HepG2 (cell line): Measurements from ENCODE around the gene ZSCAN31. TPM values are rescaled to one million over a fixed set of nuclear protein-coding genes. Genes with fewer than 3 reads are reported as not detected.

ENCODE experiments used
- ATF7-NPFF ChIP-seq: sonication (generic); formaldehyde crosslinking; IDR thresholded peaks from 2 replicates; pipeline ENCODE4 v1.8.1; 2023; ENCODE audit warnings: mild to moderate bottlenecking, low read depth, missing genetic modification reagents, moderate library complexity
- FUBP1 ChIP-seq: sonication (generic); formaldehyde crosslinking; IDR thresholded peaks from 2 replicates; pipeline ENCODE4 v1.5.1; 2020; ENCODE audit warnings: missing genetic modification reagents, mild to moderate bottlenecking, borderline replicate concordance
- HOXA9 ChIP-seq: sonication (generic); formaldehyde crosslinking; IDR thresholded peaks from 2 replicates; pipeline ENCODE4 v1.8.1; 2022; ENCODE audit warnings: missing genetic modification reagents, mild to moderate bottlenecking, moderate library complexity, borderline replicate concordance
- MIER2 ChIP-seq: IDR thresholded peaks from 2 replicates; pipeline ENCODE4 v1.6.1; 2016; ENCODE audit warnings: missing biosample characterization, missing genetic modification reagents
- NPAS2 ChIP-seq: sonication (generic); formaldehyde crosslinking; IDR thresholded peaks from 2 replicates; pipeline ENCODE4 v1.8.0; 2022; ENCODE audit warnings: mild to moderate bottlenecking, missing genetic modification reagents, borderline replicate concordance
- PCBP2 ChIP-seq: fragments of 200-400 bp; formaldehyde crosslinking; optimal IDR thresholded peaks from 2 replicates; pipeline ENCODE3; 2018; ENCODE audit warnings: low read length, low read depth; ENCODE audit not compliant: poor library complexity, severe bottlenecking
- REXO4 ChIP-seq: sonication (generic); formaldehyde crosslinking; IDR thresholded peaks from 2 replicates; pipeline ENCODE4 v1.8.0; 2022; ENCODE audit warnings: missing genetic modification reagents, mild to moderate bottlenecking, borderline replicate concordance
- TCF7 ChIP-seq: sonication (generic); IDR thresholded peaks from 2 replicates; pipeline ENCODE4 v1.6.1; 2016; ENCODE audit warnings: antibody characterized with exemption, low read depth
- TFE3 ChIP-seq: IDR thresholded peaks from 2 replicates; pipeline ENCODE4 v1.6.1; 2016
- ZGPAT ChIP-seq: IDR thresholded peaks from 2 replicates; pipeline ENCODE4 v1.6.1; 2016; ENCODE audit warnings: mild to moderate bottlenecking
- ZKSCAN8 ChIP-seq: IDR thresholded peaks from 2 replicates; pipeline ENCODE4 v1.6.1; 2016; ENCODE audit warnings: borderline replicate concordance, missing genetic modification reagents, missing compliant biosample characterization
- ZNF562 ChIP-seq: sonication (generic); formaldehyde crosslinking; IDR thresholded peaks from 2 replicates; pipeline ENCODE4 v1.8.0; 2022; ENCODE audit warnings: missing genetic modification reagents, borderline replicate concordance
- polyA plus RNA-seq, 8 experiments: library from polyadenylated mRNA; depleted of rRNA in 3 of 8; stranded (reverse) in 7 of 8; unstranded in 1 of 8; fragments of >200 nt; fragmentation: Illumina TruSeq in 4 of 8; extraction: Trizol in 4 of 8; gene quantifications; 2 replicates each; pipeline versions ENCODE4 v1.2.1 to v1.2.3, GENCODE V29; 2011 to 2016; ENCODE audit warnings: low read depth in 4 of 8, missing spikeins in 1 of 8, mixed read lengths in 1 of 8; ENCODE audit not compliant: insufficient read depth in 1 of 8
- total RNA-seq, 5 experiments: library from RNA; depleted of rRNA; stranded (reverse); fragments of >200 nt; fragmentation: Illumina TruSeq; extraction: Trizol; gene quantifications; 2 replicates each; pipeline ENCODE4 v1.2.3, GENCODE V29; 2016; ENCODE audit warnings: low read depth in 1 of 5
- TF ChIP-seq, protein P1 (sequence below): sonication (generic); formaldehyde crosslinking; IDR thresholded peaks from 2 replicates; pipeline ENCODE4 v1.4.0; 2020; ENCODE audit warnings: missing genetic modification reagents
- TF ChIP-seq, protein P2 (sequence below): sonication (generic); formaldehyde crosslinking; IDR thresholded peaks from 2 replicates; pipeline ENCODE4 v1.4.0; 2020; ENCODE audit warnings: mild to moderate bottlenecking, missing genetic modification reagents

Gene ZSCAN31
- total and polyA plus RNA-seq, 2 of the 13 experiments (the other 11 are each of a cell fraction or from before 2014, with no cell fraction given), result 5.3 to 6.2 TPM

DNA sequence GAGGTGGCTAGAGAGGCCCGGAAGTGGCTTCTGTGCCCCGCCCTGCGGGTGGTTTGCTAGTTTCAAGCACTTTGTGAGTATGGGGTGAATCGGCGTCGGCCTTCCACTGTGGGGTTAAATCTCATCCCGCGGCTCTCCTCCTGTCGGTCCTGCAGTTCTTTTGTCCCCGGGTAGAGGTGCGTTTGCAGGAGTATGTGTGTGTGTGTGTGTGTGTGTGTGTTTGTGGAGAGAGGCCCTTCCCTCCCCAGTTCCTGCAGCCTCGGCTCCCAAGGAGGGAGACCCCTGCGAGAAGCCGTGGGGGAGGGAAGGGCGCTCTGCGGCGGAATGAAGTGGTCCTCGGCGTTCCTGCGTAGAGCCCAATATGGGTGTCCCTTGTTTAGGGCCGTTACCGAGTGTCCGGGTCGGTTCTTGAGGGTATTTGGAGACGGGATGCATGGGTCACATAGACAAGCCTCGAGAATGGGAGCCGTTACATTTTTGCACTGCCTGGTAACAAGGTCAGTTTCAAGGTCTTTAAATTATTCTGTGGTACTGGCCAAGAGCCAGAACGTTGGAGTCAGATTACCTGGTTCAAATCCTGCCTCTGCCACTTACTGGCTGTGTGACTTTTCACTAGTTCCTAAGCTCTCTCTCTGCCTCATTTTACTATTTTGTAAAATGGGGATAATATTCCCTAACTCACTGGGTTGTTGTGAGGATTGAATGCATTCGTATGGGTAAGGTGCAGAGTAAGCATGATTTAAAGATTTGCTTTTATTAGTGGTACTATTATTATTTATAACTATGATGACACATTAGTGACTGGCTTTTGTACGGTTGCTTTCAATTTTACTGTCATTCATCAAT, 14.2 kb upstream of the ZSCAN31 start, which contains the start of gene ZKSCAN3 (continued):
- TF ChIP-seq TFE3 (CRISPR knock-in tag) (no peak), NPAS2 (no peak), HOXA9 (CRISPR knock-in tag) (peak; percentile 89), PCBP2 (no peak), REXO4 (CRISPR knock-in tag) (no peak), ZGPAT (CRISPR knock-in tag) (peak; percentile 89), ZNF562 (no peak), ZKSCAN8 (no peak; the same call in 1 of the 2 replicates), FUBP1 (CRISPR knock-in tag) (no peak), MIER2 (CRISPR knock-in tag) (no peak), TCF7 (no peak), ATF7-NPFF (CRISPR knock-in tag) (peak; percentile 72; the same call in 1 of the 2 replicates)
- TF ChIP-seq, protein P1, sequence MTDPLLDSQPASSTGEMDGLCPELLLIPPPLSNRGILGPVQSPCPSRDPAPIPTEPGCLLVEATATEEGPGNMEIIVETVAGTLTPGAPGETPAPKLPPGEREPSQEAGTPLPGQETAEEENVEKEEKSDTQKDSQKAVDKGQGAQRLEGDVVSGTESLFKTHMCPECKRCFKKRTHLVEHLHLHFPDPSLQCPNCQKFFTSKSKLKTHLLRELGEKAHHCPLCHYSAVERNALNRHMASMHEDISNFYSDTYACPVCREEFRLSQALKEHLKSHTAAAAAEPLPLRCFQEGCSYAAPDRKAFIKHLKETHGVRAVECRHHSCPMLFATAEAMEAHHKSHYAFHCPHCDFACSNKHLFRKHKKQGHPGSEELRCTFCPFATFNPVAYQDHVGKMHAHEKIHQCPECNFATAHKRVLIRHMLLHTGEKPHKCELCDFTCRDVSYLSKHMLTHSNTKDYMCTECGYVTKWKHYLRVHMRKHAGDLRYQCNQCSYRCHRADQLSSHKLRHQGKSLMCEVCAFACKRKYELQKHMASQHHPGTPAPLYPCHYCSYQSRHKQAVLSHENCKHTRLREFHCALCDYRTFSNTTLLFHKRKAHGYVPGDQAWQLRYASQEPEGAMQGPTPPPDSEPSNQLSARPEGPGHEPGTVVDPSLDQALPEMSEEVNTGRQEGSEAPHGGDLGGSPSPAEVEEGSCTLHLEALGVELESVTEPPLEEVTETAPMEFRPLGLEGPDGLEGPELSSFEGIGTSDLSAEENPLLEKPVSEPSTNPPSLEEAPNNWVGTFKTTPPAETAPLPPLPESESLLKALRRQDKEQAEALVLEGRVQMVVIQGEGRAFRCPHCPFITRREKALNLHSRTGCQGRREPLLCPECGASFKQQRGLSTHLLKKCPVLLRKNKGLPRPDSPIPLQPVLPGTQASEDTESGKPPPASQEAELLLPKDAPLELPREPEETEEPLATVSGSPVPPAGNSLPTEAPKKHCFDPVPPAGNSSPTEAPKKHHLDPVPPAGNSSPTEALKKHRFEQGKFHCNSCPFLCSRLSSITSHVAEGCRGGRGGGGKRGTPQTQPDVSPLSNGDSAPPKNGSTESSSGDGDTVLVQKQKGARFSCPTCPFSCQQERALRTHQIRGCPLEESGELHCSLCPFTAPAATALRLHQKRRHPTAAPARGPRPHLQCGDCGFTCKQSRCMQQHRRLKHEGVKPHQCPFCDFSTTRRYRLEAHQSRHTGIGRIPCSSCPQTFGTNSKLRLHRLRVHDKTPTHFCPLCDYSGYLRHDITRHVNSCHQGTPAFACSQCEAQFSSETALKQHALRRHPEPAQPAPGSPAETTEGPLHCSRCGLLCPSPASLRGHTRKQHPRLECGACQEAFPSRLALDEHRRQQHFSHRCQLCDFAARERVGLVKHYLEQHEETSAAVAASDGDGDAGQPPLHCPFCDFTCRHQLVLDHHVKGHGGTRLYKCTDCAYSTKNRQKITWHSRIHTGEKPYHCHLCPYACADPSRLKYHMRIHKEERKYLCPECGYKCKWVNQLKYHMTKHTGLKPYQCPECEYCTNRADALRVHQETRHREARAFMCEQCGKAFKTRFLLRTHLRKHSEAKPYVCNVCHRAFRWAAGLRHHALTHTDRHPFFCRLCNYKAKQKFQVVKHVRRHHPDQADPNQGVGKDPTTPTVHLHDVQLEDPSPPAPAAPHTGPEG (CRISPR knock-in tag), result peak; percentile 42; the same call in 1 of the 2 replicates
- TF ChIP-seq, protein P2, sequence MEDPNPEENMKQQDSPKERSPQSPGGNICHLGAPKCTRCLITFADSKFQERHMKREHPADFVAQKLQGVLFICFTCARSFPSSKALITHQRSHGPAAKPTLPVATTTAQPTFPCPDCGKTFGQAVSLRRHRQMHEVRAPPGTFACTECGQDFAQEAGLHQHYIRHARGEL (CRISPR knock-in tag), result 0 out of 2 replicates have a peak, but pooled peaks have one; percentile 56
